Activated T-helper 1 cell treated with Interleukin-2 at 50 U/mL for 16 hours (primary cell): ENCODE measurements around the gene YKT6.
"Not testable (repeated sequence)": the region's sequence is repeated elsewhere in the genome, so short reads cannot be mapped to it uniquely, and the experiment has no call there.

Experiments used
- DNase-seq: peaks from one replicate; pipeline ENCODE4 v3.0.0-alpha.2; 2020; ENCODE audit warnings: low read depth

YKT6 gene

DNA sequence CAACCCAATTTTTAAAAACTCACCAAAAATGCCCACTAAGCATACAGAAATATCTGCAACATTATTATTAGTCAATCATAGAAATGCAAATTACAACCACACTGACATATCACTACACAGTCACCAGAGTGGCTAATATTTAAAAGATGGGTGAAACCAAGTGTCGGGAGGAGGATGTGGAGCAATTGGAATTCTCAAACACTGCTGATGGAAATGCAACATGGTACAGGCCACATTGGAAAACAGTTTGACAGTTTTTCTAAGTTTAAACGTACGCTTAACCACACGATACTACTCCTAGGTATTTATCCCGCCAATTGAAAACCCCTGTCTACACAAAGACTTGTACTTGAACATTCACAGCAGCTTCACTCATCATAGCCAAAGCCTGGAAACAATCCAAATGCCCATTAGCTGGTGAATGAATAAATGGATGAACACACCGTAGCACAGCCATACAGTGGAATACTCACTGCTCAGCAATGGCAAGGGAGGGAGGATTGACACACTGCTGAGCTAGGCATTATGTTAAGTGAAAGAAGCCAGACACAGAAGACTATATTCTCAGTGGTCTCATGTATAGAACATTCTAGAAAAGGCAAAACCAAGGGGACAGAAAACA is 27.9 kb upstream of the YKT6 start:
- DNase-seq, result no peak

DNA sequence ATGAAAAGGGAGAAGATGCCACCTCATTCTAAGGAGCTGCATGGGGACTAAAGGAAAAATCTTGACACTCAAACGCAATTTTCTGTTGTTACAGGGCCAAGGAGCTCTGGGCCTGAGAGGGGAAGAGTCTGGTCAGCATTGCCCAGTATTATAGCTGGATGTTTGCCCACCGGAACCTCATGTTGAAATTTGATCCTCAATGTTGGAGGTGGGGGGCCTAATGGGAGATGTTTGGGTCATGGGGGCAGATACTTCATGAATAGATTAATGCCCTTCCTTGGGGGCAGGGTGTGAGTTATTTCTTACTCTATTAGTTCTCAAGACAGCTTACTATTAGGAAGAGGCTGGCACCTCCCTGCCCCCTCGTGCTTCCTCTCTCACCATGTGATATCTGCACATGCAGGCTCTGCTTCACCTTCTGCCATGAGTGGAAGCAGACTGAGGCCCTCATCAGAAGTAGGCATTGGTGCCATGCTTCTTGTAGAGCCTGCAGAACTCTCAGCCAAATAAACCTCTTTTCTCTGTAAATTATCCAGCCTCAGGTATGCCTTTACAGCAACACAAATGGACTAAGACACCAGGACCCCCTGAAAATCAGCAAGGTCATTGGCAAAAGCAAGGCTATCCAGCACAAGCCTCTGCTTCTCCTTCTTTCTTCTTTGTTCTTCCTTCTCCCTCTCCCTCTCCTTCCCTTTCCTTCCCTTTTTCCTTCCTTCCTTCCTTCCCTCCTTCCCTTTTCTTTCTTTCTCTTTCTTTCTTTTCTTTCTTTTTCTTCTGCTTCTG is 26.7 kb upstream of the YKT6 start:
- DNase-seq, result no peak

DNA sequence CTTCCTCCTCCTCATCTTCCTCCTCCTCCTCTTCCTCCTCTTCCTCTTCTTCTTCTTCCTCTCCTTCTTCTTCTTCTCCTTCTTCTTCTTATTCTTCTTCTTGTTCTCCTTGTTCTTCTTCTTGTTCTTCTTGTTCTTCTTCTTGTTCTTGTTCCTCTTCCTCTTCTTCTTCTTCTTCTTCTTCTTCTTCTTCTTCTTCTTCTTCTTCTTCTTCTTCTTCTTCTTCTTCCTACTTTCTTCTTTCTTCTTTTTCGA is 26.2 kb upstream of the YKT6 start:
- not testable (repeated sequence) for DNase-seq

DNA sequence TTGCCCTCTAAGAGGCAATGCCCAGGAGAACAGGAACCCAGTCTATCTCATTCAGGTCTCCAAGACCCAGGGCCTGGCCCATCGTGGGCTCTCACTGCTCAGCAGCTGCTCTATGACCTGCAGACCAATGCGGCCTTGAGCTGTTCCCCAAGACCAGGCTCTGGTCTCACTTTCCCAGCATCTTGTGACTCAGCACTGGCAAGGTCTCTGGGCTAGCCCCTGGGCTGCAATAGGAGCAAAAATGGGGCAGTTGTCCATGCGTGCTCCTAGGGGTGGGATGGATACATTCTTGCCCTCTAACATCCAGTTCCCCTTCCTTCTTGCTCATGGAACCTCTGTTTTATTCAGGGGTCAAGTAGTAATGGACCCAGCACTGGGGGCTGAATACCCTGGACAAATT is 25.0 kb upstream of the YKT6 start:
- no peak for DNase-seq

DNA sequence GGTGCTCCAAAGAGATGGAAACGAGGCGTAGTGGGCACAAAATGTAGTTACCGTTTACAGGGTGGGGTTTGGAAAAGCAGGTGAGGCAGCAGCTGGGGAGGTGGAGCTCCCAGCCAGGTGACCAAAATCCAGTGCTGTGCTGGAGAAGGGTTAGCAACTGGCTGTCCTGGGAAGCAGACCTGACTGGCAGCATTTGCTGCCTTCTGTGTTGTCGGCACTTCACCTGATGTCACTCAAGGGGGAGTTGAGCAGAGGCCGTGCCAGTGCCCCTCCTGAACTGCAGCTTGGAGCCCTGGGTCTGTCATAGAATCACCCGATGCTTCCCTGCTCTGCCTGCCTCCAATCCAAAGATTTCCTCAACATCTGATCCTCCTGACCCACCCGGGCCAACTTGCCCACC is 24.3 kb upstream of the YKT6 start:
- no peak for DNase-seq

DNA sequence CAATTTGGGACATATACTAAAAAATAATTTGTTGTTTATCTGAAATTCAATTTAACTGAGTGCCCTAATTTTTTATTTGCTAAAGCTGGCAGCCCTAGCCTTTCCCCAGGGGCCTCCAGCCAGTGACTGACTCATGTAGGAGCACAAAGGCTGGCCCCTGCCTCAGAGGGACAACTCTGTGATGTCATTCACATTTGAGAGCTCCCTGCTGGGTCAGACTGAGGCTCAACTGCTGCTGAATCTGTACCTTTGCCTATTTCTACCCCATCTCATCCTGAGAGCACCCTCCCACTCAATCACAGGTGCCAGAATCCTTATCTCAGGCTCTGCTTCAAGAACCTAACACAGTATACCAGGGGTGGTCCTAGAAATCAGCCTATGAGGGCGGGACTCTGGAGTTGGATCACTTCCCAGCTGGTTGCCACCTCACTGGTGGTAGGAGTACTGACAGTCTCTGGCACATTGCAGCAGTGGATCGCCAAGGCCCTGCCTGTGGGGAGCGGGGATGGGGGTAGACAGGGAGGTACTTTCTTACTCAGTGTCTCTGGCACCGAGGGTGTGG is 23.1 kb upstream of the YKT6 start:
- DNase-seq, result no peak

DNA sequence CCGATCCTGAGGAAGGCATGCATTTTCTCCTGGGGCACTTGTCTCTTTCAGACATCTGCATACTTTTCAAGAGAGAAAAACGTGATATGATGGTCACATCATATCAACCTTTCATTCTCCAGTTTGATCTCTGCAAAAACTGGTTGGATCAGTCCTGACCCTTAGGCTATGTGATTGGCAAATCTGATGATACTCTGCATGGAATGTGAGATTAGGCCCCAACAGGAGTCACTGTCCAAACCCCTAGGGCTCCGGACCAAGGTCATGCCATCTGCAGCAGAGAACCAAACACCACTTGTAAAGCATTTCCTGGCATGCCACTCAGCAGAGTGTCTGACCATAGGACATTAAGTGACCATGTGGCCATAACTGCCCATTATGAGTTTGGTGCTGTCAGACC is 20.1 kb upstream of the YKT6 start:
- DNase-seq, result no peak

DNA sequence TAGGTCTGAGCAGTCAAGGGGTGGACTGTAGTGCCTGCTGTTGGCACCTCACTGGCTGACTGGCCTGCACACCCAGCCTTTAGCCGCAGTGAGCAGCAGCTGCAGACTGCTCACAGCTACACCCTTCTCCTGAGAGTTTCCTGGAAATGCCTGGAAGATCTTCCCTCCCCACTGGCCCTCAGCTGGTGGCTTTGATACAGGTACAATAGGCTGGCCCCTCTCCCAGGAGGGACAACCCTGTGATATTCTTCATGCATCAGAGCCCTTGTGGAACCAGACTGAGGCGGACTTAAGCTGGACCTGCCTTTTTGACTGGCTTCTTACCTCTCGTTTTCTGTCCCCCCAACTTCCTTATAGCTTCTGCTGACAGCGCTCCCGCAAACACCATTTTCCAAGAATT is 18.0 kb upstream of the YKT6 start:
- no peak for DNase-seq

DNA sequence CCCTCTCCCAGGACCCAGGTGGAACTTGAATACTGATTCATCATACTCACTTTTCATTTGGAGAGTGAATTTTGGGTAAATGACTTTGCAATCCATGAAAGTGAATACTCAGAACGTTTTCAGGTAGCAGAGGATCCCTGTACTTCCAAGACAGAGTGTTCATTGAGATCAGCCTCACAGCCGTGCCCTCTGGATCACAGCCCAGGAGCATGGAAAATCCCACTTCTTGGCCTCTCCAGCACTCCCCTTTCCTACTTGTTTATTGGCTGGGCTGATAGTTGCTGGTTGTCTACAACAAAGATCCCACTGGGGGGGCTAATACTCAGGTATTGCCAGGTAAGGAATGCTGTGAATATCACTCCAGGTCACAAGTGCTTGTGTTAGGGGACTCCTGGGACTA is 17.4 kb upstream of the YKT6 start:
- DNase-seq, result no peak

DNA sequence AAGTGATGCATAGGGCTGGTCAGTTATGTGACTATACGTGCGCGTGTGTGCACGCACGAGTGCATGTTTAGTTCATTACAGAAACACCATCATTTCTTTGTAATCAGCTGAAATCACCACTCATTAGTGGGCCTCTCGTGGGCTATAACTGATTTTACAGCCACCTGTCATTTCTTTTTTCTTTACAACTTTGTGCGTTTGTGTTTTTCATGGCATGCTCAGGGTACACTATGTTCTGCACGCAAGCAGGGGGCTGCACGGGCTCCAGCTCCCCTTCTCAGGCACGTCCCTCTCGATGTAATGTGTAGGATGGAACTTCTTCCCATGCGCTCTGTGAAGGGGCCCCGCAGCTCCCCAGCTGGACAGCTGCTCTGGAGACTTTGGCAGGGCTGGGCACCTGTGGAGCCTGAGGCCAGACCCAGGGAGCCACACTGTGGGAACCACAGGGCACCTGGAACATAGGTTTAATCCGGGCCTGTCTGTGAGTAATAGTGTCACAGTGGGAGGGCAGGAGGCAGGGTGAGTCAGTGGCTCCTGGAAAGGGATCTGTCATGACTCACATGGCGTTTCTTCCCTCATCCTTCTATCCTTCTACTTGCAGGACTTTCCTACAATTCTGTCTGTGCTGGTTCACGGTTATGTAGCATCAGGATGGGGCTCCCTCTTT is 16.4 kb upstream of the YKT6 start:
- DNase-seq, result no peak

DNA sequence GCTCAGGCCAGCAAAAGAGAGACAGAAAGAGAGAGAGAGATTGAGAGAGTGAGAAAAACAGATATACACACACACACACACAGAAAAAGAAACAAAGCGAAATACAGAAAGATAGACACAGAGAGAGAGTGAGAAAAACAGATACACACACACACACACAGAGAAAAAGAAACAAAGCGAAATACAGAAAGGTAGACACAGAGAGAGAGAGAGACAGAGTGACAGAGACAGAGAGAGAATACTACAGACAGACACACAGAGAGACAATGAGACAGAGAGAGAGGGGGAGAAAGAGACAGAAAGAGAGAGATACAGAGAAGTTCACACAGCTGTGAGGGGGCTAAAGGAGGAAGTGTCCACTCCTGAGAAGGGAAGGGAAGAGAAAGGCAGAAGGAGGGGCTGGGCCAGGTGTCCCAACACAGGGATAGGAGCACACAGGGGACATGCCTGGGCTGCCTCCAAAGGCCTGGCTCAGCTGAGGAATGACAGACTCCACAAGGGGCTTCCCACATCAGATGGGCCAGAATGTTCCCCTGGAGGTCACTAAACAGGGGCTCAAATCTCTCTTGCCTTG is 15.8 kb upstream of the YKT6 start:
- no peak for DNase-seq

DNA sequence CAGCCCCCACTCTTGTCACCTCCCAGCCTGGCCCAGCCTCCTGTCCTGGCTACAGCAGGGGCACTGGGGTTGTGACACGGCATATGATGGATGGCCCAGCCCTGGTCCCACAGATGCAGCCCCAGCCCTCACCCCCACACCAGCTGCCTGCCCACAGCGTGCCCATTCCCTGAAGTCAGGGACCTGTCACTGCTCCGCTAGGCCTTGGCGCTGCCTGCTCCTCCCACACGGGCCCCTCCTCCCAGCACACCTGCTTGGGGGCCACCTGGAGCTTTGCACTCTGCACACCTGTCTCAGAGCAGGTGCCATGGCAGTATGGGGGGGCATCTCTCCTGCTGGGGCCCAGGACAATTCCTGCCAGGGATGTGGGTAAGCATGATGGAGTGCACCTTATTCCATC is 15.0 kb upstream of the YKT6 start:
- DNase-seq, result no peak

DNA sequence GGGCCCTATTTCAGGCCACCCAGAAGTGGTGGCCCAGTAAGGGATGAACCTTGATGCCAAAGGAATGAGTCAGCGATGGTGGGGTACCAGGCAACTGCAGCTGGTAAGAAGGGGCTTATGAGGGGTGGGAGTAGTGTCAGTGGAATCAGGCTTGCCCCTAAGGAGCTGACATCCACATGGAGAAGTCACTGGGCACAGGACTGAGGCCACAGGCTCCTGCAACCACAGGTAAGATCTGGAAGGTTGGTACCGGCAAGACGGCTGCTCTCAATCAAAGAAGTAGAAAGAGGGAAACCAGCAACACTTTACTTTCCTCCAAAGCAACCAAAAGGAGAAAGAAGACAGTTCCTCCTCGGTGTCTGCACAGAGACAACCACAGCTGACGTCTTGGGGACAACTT is 14.0 kb upstream of the YKT6 start:
- no peak for DNase-seq

DNA sequence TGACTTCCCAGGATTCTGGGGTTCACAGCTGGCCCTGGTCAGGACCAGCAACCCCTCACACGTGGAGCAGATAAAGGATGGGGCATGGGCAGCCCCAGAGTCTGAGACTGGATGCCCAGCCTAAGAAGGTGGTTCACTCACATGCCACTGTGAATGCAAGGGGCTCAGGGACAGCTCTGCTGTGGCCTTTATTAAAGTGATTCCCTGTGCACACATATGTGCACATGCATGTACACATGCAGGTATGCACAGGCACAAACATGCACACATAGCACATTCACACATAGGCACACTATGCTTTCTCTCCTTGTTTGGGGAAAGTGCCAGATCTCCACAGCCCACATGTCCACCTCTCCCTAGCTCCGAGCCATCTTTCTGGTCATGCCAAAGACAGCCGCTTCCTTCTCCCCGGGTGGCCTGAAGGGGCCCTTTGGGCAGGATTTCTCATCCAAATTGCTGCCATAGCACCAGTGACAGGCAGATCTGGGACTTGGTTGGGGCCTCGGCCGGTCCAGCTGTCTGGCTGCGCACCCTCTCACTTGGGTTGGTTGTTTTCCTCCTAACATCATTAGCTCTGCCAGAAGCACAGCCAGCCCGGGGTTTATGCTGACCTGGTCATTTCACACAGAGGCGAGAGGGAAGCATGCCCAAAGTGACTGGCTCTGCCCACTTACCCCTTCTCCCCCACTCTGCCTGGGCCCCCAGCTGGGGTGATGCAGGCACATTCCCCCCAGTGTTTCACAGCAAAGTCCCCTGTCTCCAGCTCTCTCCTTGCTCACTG is 13.0 kb upstream of the YKT6 start:
- no peak for DNase-seq

DNA sequence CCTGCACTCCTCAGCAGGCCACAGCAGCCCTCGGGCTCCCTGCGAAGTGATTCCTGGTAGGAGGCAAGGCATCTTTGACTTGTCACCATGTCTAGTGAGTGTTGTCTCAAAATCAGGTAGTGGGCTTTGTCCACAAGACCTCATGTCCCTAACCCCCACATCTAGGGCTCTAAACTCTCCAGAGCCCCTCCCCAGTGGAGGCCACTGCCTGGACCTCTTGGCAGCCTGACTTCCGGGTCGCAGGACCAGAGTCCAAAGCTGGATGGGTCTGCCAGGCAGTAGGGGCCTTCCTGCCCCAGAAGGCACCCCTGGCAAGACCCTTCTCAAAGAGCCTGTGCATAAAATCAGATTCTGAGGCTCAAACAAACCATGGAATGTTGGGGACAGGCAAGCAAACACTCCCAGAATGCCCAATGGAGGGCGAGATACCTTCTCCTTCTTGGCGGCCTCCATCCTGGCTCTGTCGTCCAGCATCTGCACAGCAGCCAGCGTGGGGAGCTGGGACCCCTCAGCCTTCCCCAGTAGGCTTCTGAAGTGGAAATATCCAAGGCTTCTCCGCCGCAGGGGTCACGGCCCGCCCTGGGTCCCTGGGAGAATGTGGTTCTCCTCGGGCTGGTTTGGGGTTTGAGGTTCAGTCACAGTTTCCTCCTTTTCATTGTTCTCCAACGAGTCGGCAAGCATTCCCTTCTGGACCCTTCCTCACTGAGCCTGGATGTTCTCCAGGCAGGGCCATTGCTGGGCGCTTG is 12.1 kb upstream of the YKT6 start:
- no peak for DNase-seq

DNA sequence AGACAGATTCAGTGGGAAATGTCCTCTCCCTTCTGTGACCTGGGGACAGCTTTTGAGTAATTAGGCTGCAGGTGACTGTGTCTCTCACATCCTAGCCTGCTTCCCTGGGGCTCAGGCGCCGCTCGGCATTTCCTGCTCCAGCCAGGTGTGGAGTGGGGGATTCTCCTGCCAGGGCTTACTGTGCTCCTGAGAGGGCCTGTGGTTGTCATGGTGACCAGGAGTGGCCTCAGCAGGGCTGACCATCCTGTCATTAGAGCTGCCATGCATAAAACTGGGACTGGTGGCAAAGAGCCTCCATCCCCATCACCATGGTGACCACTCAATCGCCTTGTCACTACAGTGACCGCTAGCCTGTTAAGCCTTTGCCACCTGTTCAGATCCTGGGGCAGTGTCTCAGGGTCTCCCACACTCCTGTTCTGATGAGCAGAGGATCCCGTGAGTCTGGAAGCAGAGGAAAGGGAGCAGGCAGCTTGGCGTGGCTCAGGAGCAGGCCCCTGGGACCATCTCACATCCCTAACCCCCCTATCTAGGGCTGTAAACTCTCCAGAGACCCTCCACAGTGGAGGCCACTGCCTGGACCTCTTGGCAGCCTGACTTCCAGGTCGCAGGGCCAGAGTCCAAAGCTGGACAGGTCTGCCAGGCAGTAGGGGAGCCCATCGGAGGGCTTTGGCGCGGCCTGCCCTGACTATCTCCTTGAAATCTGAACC is 11.3 kb upstream of the YKT6 start, which contains the start of gene GCK:
TSS of gene GCK (minus strand) at position 154 of the 707 bp plus-strand sequence. CDS start 486 bp downstream, outside the sequence.
- DNase-seq, result no peak

DNA sequence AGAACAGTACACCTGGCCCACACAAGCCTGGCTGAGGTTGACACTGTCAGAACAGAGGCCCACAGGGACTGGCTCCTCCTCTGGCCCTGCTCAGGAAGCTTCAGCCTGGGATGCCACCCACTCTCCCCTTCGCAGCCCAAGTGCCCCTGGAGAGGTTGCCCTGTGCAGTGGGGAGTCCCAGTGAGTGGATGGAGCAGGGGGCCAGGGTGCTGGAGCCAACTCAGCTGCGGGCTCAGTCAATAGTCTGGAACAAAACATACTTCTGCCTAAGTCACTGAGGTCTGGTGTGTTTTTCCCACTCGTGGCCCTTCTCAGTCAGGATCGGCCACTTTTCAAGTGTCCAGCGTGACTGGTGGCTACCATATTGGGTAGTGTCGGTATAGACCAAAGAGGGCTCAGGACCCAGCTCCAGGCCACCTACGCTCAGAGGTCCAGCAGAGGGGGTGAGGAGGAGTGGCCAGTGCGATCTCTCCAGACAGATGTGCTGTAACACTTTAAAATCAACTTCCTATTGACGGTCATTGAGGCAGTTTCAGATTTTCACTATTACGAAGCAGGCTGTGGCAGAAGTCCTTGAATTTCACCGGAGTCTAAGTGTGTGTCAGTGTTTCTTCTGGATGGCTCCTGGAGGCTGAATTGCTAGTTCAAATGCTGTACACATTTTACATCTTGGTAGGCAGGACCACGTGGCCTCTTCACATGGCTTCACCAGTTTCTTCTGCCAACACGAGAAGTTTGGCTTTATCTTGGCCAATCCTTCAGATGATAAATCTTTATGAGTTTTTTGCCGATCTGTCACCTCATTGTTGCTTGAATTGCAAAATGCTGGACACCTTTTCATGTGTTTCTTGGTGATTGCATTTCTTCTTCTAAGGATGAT is 10.5 kb upstream of the YKT6 start:
- DNase-seq, result no peak

DNA sequence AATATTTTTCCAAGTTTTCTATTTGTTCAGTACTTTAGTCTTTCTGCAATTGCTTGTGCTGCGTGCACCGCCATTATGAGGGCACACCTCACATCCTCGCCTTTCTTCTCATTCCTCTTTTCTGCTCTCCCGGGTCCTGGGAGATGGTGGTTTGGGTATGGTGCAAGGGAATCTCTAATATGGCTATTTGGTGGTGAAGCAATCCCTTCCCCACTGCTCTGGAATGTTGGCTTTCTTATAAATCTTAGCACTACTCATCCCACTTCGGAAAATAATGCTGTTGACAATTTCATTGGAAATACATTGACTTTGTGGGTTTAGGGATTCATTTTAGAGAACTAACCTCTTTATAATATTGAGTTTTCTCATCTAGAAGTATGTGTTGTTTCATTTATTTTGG is 9.6 kb upstream of the YKT6 start:
- DNase-seq, result no peak

DNA sequence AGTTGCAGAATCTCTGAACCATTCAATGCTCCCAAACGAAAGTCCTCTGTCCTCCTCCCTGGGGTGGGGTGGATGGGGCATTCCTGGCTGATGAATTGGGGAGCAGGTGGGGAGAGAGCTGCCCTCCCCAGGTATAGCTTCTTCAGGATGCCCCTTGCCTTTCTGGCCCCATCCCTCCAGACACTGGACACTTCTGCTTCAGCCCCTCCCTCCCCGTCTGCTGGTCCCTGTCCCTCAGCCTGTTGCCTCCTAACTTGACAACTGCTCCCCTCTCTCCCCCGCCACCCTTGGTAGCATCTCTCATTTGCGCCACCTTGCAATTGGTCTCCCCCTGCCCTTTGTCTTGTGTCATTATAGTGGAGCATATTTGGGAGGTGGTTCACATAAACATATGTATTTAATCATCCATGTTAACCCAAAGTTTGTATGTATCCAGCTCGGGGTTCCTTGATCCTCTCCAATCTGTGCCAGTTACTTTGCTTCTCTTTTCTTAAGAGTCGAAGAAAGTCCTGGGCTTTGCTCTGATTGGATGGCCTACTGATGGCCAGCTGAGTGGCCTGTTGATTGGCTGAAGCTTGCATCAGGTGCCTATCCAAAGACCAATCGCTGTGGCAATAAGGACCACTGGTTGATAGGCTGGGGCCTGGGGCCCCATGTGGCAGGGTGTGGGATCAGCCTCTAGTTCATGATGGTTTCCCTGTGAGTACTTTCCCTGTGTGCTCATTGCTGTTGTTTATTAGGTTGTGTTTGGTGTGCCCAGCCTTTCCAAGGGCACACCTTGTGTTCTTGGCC is 7.6 kb upstream of the YKT6 start:
- DNase-seq, result no peak
